Trophoblast cell (in vitro differentiated cells and primary cell): ENCODE data around the gene GNL1. TPM values are rescaled to one million over a fixed set of nuclear protein-coding genes. Genes with fewer than 3 reads are reported as not detected.

ENCODE experiments used
- DNase-seq, 2 donors: peaks; one replicate each; pipeline ENCODE4 v3.0.0-alpha.2; 2016
- H2AFZ ChIP-seq: 2 replicates; pipeline ENCODE4 v1.6.1; 2013; ENCODE audit warnings: low read length, moderate library complexity, mild to moderate bottlenecking; ENCODE audit not compliant: insufficient read depth, poor library complexity
- H2AK5ac ChIP-seq: 2 replicates; pipeline ENCODE4 v1.6.1; 2013; ENCODE audit warnings: mild to moderate bottlenecking, low read length
- H2BK120ac ChIP-seq: 2 replicates; pipeline ENCODE4 v1.6.1; 2013; ENCODE audit warnings: low read length, mild to moderate bottlenecking, moderate library complexity; ENCODE audit not compliant: insufficient read depth, poor library complexity
- H2BK12ac ChIP-seq: 2 replicates; pipeline ENCODE4 v1.6.1; 2013; ENCODE audit warnings: mild to moderate bottlenecking, low read length, moderate library complexity
- H2BK5ac ChIP-seq: 2 replicates; pipeline ENCODE4 v1.6.1; 2013; ENCODE audit warnings: low read length, low read depth, moderate library complexity, mild to moderate bottlenecking; ENCODE audit not compliant: poor library complexity
- H3K14ac ChIP-seq: 2 replicates; pipeline ENCODE4 v1.6.1; 2013; ENCODE audit warnings: mild to moderate bottlenecking, low read length
- H3K18ac ChIP-seq: 2 replicates; pipeline ENCODE4 v1.6.1; 2013; ENCODE audit warnings: mild to moderate bottlenecking, low read length
- H3K23ac ChIP-seq: 2 replicates; pipeline ENCODE4 v1.6.1; 2013; ENCODE audit warnings: low read length
- H3K27ac ChIP-seq: 2 replicates; pipeline ENCODE4 v1.5.1; 2013; ENCODE audit warnings: low read depth, mild to moderate bottlenecking, inconsistent platforms, low read length, moderate library complexity
- H3K27me3 ChIP-seq: 2 replicates; pipeline ENCODE4 v1.6.1; 2013; ENCODE audit warnings: inconsistent platforms, mild to moderate bottlenecking, low read length, moderate library complexity; ENCODE audit not compliant: insufficient read depth
- H3K36me3 ChIP-seq, 2 experiments: 1 replicate in 1 of 2; 2 replicates in 1 of 2; pipeline ENCODE4 v1.6.1; 2013; ENCODE audit warnings: low read length in 2 of 2, mild to moderate bottlenecking in 2 of 2, moderate library complexity in 1 of 2; ENCODE audit not compliant: insufficient read depth in 2 of 2, control insufficient read depth in 1 of 2
- H3K4ac ChIP-seq: 2 replicates; pipeline ENCODE4 v1.6.1; 2013; ENCODE audit warnings: low read depth, mild to moderate bottlenecking, low read length, moderate library complexity
- H3K4me1 ChIP-seq, 2 experiments: 1 replicate in 1 of 2; 2 replicates in 1 of 2; pipeline ENCODE4 v1.6.1; 2013; ENCODE audit warnings: low read length in 2 of 2, mild to moderate bottlenecking in 2 of 2, moderate library complexity in 1 of 2; ENCODE audit not compliant: insufficient read depth in 2 of 2, control insufficient read depth in 1 of 2
- H3K4me2 ChIP-seq: 2 replicates; pipeline ENCODE4 v1.6.1; 2013; ENCODE audit warnings: inconsistent platforms, mild to moderate bottlenecking, low read length, moderate library complexity
- H3K4me3 ChIP-seq: 2 replicates; pipeline ENCODE4 v1.5.1; 2013; ENCODE audit warnings: mild to moderate bottlenecking, low read depth, low read length, inconsistent platforms
- H3K79me1 ChIP-seq: one replicate; pipeline ENCODE4 v1.6.1; 2013; ENCODE audit warnings: low read length
- H3K79me2 ChIP-seq: 2 replicates; pipeline ENCODE4 v1.6.1; 2013; ENCODE audit warnings: low read length, mild to moderate bottlenecking; ENCODE audit not compliant: control insufficient read depth, insufficient read depth, poor library complexity
- H3K9ac ChIP-seq: 2 replicates; pipeline ENCODE4 v1.6.1; 2013; ENCODE audit warnings: mild to moderate bottlenecking, low read length
- H3K9me3 ChIP-seq: 2 replicates; pipeline ENCODE4 v1.6.1; 2013; ENCODE audit warnings: low read depth, mild to moderate bottlenecking, control low read depth, inconsistent platforms, low read length; ENCODE audit not compliant: insufficient read depth
- H4K12ac ChIP-seq: 2 replicates; pipeline ENCODE4 v1.6.1; 2013; ENCODE audit warnings: low read depth, mild to moderate bottlenecking, low read length, moderate library complexity
- H4K8ac ChIP-seq: 2 replicates; pipeline ENCODE4 v1.6.1; 2013; ENCODE audit warnings: low read depth, mild to moderate bottlenecking, low read length, moderate library complexity
- H4K91ac ChIP-seq: one replicate; pipeline ENCODE4 v1.6.1; 2013; ENCODE audit warnings: low read depth, mild to moderate bottlenecking, low read length, moderate library complexity
- WGBS: extraction: QIAGEN DNeasy Blood & Tissue Kit; methylation state at CpG from one replicate; pipeline ENCODE4 v1.1.7; 2013; ENCODE audit warnings: missing lambda C conversion rate; ENCODE audit not compliant: insufficient read length, insufficient coverage; ENCODE audit errors: extremely low coverage; 5-methylcytosine and 5-hydroxymethylcytosine counted together
- polyA plus RNA-seq: library from polyadenylated mRNA; stranded (reverse); fragments of 200-250 nt; gene quantifications from 2 replicates; pipeline ENCODE4 v1.2.3, GENCODE V29; 2013

GNL1 gene, protein sequence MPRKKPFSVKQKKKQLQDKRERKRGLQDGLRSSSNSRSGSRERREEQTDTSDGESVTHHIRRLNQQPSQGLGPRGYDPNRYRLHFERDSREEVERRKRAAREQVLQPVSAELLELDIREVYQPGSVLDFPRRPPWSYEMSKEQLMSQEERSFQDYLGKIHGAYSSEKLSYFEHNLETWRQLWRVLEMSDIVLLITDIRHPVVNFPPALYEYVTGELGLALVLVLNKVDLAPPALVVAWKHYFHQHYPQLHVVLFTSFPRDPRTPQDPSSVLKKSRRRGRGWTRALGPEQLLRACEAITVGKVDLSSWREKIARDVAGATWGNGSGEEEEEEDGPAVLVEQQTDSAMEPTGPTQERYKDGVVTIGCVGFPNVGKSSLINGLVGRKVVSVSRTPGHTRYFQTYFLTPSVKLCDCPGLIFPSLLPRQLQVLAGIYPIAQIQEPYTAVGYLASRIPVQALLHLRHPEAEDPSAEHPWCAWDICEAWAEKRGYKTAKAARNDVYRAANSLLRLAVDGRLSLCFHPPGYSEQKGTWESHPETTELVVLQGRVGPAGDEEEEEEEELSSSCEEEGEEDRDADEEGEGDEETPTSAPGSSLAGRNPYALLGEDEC
- polyA plus RNA-seq, result 39.3 and 41.5 TPM in 2 replicates

DNA sequence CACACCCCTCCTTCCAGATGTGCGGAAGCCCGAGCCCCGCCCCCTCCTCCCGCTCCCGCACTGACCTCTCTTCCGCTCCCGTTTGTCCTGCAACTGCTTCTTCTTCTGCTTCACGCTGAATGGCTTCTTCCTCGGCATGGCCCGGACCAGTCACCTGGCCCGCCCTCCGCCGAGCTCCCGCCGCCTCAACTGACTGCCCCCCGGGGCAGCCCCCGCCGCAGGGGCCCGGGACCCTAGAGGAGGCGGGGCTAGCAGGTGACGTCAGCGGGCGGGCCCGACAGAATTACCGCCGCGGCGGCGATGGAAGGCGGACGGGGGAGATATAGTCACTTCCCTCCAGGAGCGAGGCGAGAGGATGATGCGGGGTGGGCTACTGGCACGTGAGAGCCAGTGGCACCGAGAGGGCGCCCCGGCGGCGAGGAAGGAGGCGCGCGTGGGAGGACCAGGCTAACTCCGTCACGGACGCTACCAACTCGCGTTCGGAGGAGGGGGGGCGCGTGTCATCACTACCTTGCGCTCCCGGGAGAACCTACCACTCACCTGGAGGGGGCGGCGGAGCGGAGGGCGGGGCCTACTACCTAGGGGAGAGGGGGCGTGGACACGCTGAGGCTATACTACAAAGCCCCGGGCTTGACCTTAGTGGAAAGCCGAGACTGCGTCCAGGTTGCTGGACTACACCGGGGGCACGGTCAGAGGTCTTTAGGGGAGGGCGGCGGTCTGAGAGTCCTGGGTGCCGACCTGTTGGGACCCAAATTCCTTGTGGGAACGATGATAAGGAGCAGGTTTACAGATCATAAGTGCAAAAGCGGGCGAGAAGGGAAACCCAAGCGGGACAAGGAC is at the start of gene GNL1:
Gene GNL1, minus strand, starts transcription at position 424 of the 840 bp plus-strand sequence. Its CDS starts 286 bp downstream, at position 138.
- no peaks in the 10 kb centered on the region for H3K27me3 ChIP-seq
- H3K23ac ChIP-seq, result no peak within 1 kb of the TSS
- H2AFZ ChIP-seq, result peak within 1 kb of the TSS; percentile 93
- DNase-seq, result peak; percentile 97 to 99
- H3K18ac ChIP-seq, result peak within 1 kb of the TSS; percentile 99
- peak within 1 kb of the TSS; percentile 21 for H2AK5ac ChIP-seq
- peak within 1 kb of the TSS; percentile 95 for H4K91ac ChIP-seq
- peak within 1 kb of the TSS; percentile 96 for H3K4me3 ChIP-seq
- H4K8ac ChIP-seq, result peak within 1 kb of the TSS; percentile 96
- peak within 1 kb of the TSS; percentile 93 for H4K12ac ChIP-seq
- peaks cover 20% of the 10 kb centered on the region for H3K79me1 ChIP-seq
- H2BK12ac ChIP-seq, result peak within 1 kb of the TSS; percentile 85
- peak within 1 kb of the TSS; percentile 93 for H3K4me2 ChIP-seq
- H3K9me3 ChIP-seq, result peaks cover 2% of the 10 kb centered on the region
- H3K14ac ChIP-seq, result peak within 1 kb of the TSS; percentile 96
- H2BK5ac ChIP-seq, result peak within 1 kb of the TSS; percentile 97
- H2BK120ac ChIP-seq, result peak within 1 kb of the TSS; percentile 96
- H3K27ac ChIP-seq, result peak within 1 kb of the TSS; percentile 93
- peaks cover 10% of the 10 kb centered on the region for H3K79me2 ChIP-seq
- H3K36me3 ChIP-seq, result peaks cover 20 to 28% of the 10 kb centered on the region in 2 experiments
- WGBS, result no CpG with 5 or more reads among the region's 71 CpGs
- peak within 1 kb of the TSS; percentile 89 for H3K9ac ChIP-seq
- peaks cover 4 to 10% of the 10 kb centered on the region in 2 experiments for H3K4me1 ChIP-seq
- H3K4ac ChIP-seq, result peak within 1 kb of the TSS; percentile 71

DNA sequence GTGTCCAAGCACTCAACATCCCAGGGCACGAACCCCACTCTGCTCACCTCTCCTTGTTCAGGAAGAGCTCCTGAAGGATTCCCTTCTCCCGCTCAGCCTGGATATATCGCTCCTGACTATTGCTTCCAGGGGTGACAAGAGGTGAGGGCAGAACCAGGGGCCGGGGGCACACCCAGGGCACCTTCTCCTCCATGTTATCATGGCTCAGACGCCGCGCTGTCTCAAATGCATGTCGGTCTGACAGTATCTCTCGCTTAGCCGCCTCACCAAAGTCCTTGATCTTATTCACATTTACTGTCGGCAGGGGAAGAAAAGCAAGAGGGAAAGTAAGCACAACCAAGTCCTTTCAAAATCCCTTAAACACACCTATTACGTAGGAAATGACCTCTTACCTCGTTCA is 47.7 kb upstream of the GNL1 start:
- Histone ChIP-seq H3K4ac (no peak overlapping the region), H3K36me3 (peaks cover 70 to 76% of the 10 kb centered on the region in 2 experiments), H4K12ac (no peak overlapping the region), H2BK12ac (no peak overlapping the region), H3K9ac (no peak overlapping the region), H2BK120ac (no peak overlapping the region), H2AK5ac (no peak overlapping the region), H3K14ac (no peak overlapping the region), H3K79me1 (no peaks in the 10 kb centered on the region), H3K4me1 (no peaks in the 10 kb centered on the region), H3K4me3 (no peak overlapping the region), H3K27me3 (no peaks in the 10 kb centered on the region), H3K27ac (no peak overlapping the region), H3K79me2 (no peaks in the 10 kb centered on the region), H3K4me2 (no peak overlapping the region), H3K9me3 (no peaks in the 10 kb centered on the region), H4K8ac (no peak overlapping the region), H3K23ac (no peak overlapping the region), H4K91ac (no peak overlapping the region), H2AFZ (no peak overlapping the region), H3K18ac (no peak overlapping the region), H2BK5ac (no peak overlapping the region)
- no CpG with 5 or more reads among the region's 13 CpGs for WGBS
- no peak for DNase-seq

DNA sequence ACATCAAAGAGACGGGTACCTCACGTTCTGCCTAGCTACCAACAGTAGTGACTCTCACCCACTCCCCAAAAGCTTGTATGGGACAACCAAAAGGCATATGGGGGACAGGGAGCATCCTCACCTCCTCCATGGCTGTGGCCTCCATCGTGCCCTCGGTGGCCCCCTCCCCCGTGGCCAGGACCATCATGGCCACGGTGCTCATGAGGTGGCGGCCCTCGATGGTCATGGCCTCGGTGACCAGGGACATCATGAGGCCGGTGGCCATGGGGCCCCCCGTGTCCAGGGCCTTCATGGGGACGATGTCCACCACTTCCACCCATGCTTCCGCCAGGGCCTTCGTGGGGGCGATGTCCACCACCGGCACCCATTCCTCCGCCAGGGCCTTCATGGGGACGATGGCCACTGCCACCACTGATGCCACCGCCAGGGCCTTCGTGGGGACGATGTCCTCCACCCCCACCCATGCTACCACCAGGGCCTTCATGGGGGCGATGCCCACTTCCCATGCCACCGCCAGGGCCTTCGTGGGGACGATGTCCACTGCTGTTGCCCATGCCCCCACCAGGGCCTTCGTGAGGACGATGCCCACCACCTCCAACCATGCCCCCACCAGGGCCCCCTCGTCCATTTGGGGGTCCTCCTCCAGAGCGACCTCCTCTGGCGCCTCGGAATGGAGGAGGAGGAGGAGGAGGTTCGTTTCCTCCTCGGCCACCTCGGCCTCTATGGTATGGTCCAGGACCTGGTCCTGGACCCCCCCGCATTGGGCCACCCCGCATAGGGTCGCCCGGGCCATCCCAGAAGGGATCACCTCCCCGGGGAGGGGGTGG is 45.7 kb upstream of the GNL1 start:
- Histone ChIP-seq H3K9ac (peak overlapping the region; percentile 59), H3K4me3 (peak overlapping the region; percentile 16), H3K23ac (no peak overlapping the region), H2AFZ (no peak overlapping the region), H3K27ac (no peak overlapping the region), H3K4me1 (no peaks in the 10 kb centered on the region), H2BK5ac (no peak overlapping the region), H3K79me2 (no peaks in the 10 kb centered on the region), H3K18ac (no peak overlapping the region), H3K4ac (no peak overlapping the region), H3K79me1 (no peaks in the 10 kb centered on the region), H3K36me3 (peaks cover 61 to 62% of the 10 kb centered on the region in 2 experiments), H3K14ac (no peak overlapping the region), H3K9me3 (no peaks in the 10 kb centered on the region), H4K12ac (no peak overlapping the region), H4K91ac (no peak overlapping the region), H3K4me2 (no peak overlapping the region), H3K27me3 (no peaks in the 10 kb centered on the region), H2AK5ac (no peak overlapping the region), H4K8ac (no peak overlapping the region), H2BK120ac (no peak overlapping the region), H2BK12ac (no peak overlapping the region)
- DNase-seq, result no peak
- WGBS, result no CpG with 5 or more reads among the region's 39 CpGs

DNA sequence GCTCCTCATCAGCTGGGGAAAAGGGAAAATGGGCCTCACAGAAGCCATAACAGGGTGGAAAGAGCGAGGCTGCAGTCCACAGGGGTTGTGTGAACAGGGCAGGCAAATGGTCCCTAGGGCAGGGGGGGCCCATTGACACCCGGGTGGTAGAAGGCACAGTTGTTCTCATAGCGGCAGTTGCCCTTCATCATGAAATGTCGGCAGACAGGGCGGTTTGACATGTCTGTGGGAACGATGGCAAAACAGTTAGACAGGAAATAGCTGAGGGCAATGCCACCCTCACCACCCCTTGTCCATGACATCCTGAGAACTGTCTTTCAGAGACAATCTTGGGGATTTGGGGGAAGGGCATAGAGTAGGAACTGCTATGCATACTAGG is 45.1 kb upstream of the GNL1 start:
- H3K27ac ChIP-seq, result no peak overlapping the region
- H3K4me2 ChIP-seq, result no peak overlapping the region
- no peaks in the 10 kb centered on the region for H3K79me1 ChIP-seq
- H2BK12ac ChIP-seq, result no peak overlapping the region
- H3K36me3 ChIP-seq, result peaks cover 58 to 59% of the 10 kb centered on the region in 2 experiments
- no CpG with 5 or more reads among the region's 6 CpGs for WGBS
- no peaks in the 10 kb centered on the region for H3K79me2 ChIP-seq
- no peak overlapping the region for H2AK5ac ChIP-seq
- no peaks in the 10 kb centered on the region for H3K27me3 ChIP-seq
- H3K4ac ChIP-seq, result no peak overlapping the region
- H2AFZ ChIP-seq, result no peak overlapping the region
- no peak overlapping the region for H3K23ac ChIP-seq
- no peak overlapping the region for H4K91ac ChIP-seq
- no peak overlapping the region for H2BK120ac ChIP-seq
- no peak overlapping the region for H3K14ac ChIP-seq
- DNase-seq, result no peak
- no peak overlapping the region for H4K12ac ChIP-seq
- peak overlapping the region; percentile 59 for H3K9ac ChIP-seq
- H3K18ac ChIP-seq, result no peak overlapping the region
- no peaks in the 10 kb centered on the region for H3K9me3 ChIP-seq
- no peak overlapping the region for H4K8ac ChIP-seq
- no peak overlapping the region for H3K4me3 ChIP-seq
- H3K4me1 ChIP-seq, result no peaks in the 10 kb centered on the region
- no peak overlapping the region for H2BK5ac ChIP-seq
